ENCODE results near the gene CMTM5.

DNA sequence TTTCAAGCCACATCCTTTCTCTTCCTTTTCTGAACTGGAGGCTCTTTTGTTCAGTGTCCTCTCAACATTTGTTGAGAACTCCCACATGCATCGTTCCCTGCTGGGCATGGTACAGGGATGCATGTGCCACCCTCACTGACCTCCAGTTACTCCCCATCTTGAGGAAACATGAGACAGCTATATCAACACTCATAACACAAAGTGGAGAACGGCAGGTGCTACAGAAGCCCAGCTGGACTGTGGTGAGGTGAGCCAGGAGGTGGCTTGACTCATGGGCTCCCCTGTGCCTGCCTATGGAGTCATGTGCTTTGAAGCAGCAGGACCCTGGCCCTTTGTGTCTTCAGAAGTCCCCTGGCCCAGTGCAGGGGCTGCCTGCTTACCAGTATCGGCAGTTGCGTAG, 21.5 kb downstream of the CMTM5 start:
- no peak for TF ChIP-seq TAF1 (IDR thresholded peaks at IDR 0.05; ENCODE audit: borderline replicate concordance, insufficient read depth, low read length)
- no peak for TF ChIP-seq POLR2AphosphoS5 (IDR thresholded peaks at IDR 0.05; ENCODE audit: low read depth, low read length)
- TF ChIP-seq FOXP2 (optimal IDR thresholded peaks at IDR 0.05; ENCODE audit: borderline replicate concordance, extremely low read depth, extremely low read length, insufficient read depth), result no peak
- no peak for TF ChIP-seq SIN3A (IDR thresholded peaks at IDR 0.05; ENCODE audit: borderline replicate concordance, insufficient read depth, low read length)

Measured in PFSK-1 (cell line).